SH-SY5Y (cell line): ENCODE data around the gene AOPEP.

Source experiments
- GATA2 ChIP-seq: IDR thresholded peaks from 2 replicates; pipeline ENCODE4 v1.6.1; 2011; ENCODE audit warnings: mild to moderate bottlenecking, low read depth, low read length
- GATA3 ChIP-seq: IDR thresholded peaks from 2 replicates; pipeline ENCODE4 v1.6.1; 2011; ENCODE audit warnings: low read depth, mild to moderate bottlenecking, low read length, moderate library complexity

GRCh38 chr9:95067897-95068296 is 341.4 kb downstream of the AOPEP start:
- TF ChIP-seq GATA3 (no peak), GATA2 (no peak)
